ENCODE results near the gene KIF1C. TPM values are rescaled to one million over a fixed set of nuclear protein-coding genes. Genes with fewer than 3 reads are reported as not detected.

KIF1C gene
- total RNA-seq, 1 donor from 2014 or later: 22.1 TPM

DNA sequence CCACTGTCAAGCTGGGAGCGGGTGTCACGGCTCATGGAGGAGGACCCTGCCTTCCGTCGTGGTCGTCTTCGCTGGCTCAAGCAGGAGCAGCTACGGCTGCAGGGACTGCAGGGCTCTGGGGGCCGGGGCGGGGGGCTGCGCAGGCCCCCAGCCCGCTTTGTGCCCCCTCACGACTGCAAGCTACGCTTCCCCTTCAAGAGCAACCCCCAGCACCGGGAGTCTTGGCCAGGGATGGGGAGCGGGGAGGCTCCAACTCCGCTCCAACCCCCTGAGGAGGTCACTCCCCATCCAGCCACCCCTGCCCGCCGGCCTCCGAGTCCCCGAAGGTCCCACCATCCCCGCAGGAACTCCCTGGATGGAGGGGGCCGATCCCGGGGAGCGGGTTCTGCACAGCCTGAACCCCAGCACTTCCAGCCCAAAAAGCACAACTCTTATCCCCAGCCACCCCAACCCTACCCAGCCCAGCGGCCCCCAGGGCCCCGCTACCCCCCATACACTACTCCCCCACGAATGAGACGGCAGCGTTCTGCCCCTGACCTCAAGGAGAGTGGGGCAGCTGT lies 25.9 kb downstream of the KIF1C start:
- H3K4me3 ChIP-seq: no peak overlapping the region
- H4K20me1 ChIP-seq (ENCODE audit: low read depth): no peaks in the 10 kb centered on the region
- Mint-ChIP-seq H3K9me3 (no peaks in the 10 kb centered on the region), H3K27me3 (ENCODE audit: insufficient read depth, low read depth) (no peaks in the 10 kb centered on the region), H3K4me3 (no peak overlapping the region), H3K36me3 (peaks cover 17% of the 10 kb centered on the region), H3K27ac (no peak overlapping the region), H3K4me1 (no peaks in the 10 kb centered on the region)
- H3K4me1 ChIP-seq: no peaks in the 10 kb centered on the region
- H3K9me3 ChIP-seq (ENCODE audit: low read depth): no peaks in the 10 kb centered on the region
- H3K36me3 ChIP-seq: no peaks in the 10 kb centered on the region
- no peaks in the 10 kb centered on the region for H3K27me3 ChIP-seq
- no peak overlapping the region for H2AFZ ChIP-seq (replicated peaks)
- TF ChIP-seq EZH2 (IDR thresholded peaks at IDR 0.05): no peak
- TF ChIP-seq CTCF (IDR thresholded peaks at IDR 0.05): no peak
- no peak for TF ChIP-seq EZH2phosphoT487 (IDR thresholded peaks at IDR 0.05)
- no peaks in the 10 kb centered on the region for H3K79me2 ChIP-seq (ENCODE audit: low read depth)
- H3K27ac ChIP-seq: no peak overlapping the region
- no peak overlapping the region for H3K4me2 ChIP-seq
- DNase-seq (ENCODE audit: low spot score): no peak
- H3F3A ChIP-seq (ENCODE audit: low read depth): no peaks in the 10 kb centered on the region
- no peak overlapping the region for H3K9ac ChIP-seq

DNA sequence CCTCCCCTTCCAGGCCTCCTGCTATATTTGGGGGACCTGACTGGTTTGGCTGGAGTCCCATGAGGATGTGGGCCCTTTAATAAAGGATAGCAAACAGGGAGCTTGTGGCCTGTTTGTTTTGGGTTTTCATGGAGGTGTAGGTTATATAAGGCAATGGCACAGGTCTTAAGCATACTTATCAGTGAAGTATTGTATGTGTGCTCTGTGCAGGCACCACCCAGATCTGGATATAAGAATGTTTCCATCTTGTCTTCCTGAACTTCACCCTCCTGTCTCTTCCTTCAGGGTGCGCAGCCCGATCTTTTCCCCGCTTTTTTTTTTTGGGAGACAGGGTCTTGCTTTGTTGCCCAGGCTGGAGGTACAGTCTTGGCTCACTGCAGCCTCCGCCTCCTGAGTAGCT lies 26.9 kb downstream of the KIF1C start:
- Histone ChIP-seq H3K4me1 (no peaks in the 10 kb centered on the region), H4K20me1 (ENCODE audit: low read depth) (no peaks in the 10 kb centered on the region), H3K27ac (no peak overlapping the region), H3K4me2 (no peak overlapping the region), H3K4me3 (no peak overlapping the region), H3K27me3 (peaks cover 5% of the 10 kb centered on the region), H3K9me3 (ENCODE audit: low read depth) (no peaks in the 10 kb centered on the region), H3K79me2 (ENCODE audit: low read depth) (no peaks in the 10 kb centered on the region), H3F3A (ENCODE audit: low read depth) (no peaks in the 10 kb centered on the region), H3K9ac (no peak overlapping the region), H3K36me3 (no peaks in the 10 kb centered on the region), H2AFZ (replicated peaks) (no peak overlapping the region)
- no peaks in the 10 kb centered on the region for H3K4me1 Mint-ChIP-seq
- H3K4me3 Mint-ChIP-seq: no peak overlapping the region
- peaks cover 3% of the 10 kb centered on the region for H3K27me3 Mint-ChIP-seq (ENCODE audit: insufficient read depth, low read depth)
- peak overlapping the region; percentile 48 for H3K27ac Mint-ChIP-seq
- H3K9me3 Mint-ChIP-seq: no peaks in the 10 kb centered on the region
- TF ChIP-seq EZH2 (IDR thresholded peaks at IDR 0.05) (no peak), CTCF (IDR thresholded peaks at IDR 0.05) (no peak), EZH2phosphoT487 (IDR thresholded peaks at IDR 0.05) (no peak)
- peaks cover 16% of the 10 kb centered on the region for H3K36me3 Mint-ChIP-seq
- DNase-seq (ENCODE audit: low spot score): no peak

DNA sequence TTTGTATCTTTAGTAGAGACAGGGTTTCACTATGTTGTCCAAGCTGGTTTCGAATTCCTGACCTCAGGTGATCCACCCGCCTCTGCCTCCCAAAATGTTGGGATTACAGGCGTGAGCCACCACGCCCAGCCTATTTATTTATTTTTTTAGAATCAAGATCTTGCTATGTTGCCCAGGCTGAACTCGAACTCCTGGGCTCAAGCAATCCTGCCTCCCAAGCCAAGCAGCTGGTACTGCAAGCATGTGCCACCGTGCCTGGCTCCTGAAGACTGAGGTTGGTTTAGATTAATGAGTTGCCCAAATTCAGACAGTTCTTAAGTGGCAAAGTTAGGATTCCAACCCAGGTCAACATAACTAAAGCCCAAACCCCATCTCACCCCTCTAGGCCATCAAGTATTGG lies 29.5 kb downstream of the KIF1C start:
- H3K36me3 Mint-ChIP-seq: peaks cover 4% of the 10 kb centered on the region
- Histone ChIP-seq H3K4me3 (no peak overlapping the region), H3F3A (ENCODE audit: low read depth) (no peaks in the 10 kb centered on the region), H3K79me2 (ENCODE audit: low read depth) (no peaks in the 10 kb centered on the region), H3K27ac (no peak overlapping the region), H3K4me2 (no peak overlapping the region), H3K9ac (no peak overlapping the region), H3K4me1 (no peaks in the 10 kb centered on the region), H2AFZ (replicated peaks) (no peak overlapping the region), H4K20me1 (ENCODE audit: low read depth) (no peaks in the 10 kb centered on the region), H3K9me3 (ENCODE audit: low read depth) (no peaks in the 10 kb centered on the region), H3K27me3 (peaks cover 27% of the 10 kb centered on the region), H3K36me3 (no peaks in the 10 kb centered on the region)
- no peak overlapping the region for H3K4me3 Mint-ChIP-seq
- H3K9me3 Mint-ChIP-seq: no peaks in the 10 kb centered on the region
- peaks cover 3% of the 10 kb centered on the region for H3K4me1 Mint-ChIP-seq
- H3K27ac Mint-ChIP-seq: no peak overlapping the region
- DNase-seq (ENCODE audit: low spot score): no peak
- no peak for TF ChIP-seq EZH2 (IDR thresholded peaks at IDR 0.05)
- no peak for TF ChIP-seq EZH2phosphoT487 (IDR thresholded peaks at IDR 0.05)
- TF ChIP-seq CTCF (IDR thresholded peaks at IDR 0.05): no peak
- H3K27me3 Mint-ChIP-seq (ENCODE audit: insufficient read depth, low read depth): peaks cover 16% of the 10 kb centered on the region

Measured in neural progenitor cell (in vitro differentiated cells).